Pons (tissue), 1 donor: ENCODE measurements around the gene ZNF723.
"Not testable (repeated sequence)": the region's sequence is repeated elsewhere in the genome, so short reads cannot be mapped to it uniquely, and the experiment has no call there.

Experiments used
- DNase-seq: peaks from one replicate; pipeline ENCODE4 v3.0.0-alpha.2; 2016; ENCODE audit warnings: low spot score

Gene ZNF723

DNA sequence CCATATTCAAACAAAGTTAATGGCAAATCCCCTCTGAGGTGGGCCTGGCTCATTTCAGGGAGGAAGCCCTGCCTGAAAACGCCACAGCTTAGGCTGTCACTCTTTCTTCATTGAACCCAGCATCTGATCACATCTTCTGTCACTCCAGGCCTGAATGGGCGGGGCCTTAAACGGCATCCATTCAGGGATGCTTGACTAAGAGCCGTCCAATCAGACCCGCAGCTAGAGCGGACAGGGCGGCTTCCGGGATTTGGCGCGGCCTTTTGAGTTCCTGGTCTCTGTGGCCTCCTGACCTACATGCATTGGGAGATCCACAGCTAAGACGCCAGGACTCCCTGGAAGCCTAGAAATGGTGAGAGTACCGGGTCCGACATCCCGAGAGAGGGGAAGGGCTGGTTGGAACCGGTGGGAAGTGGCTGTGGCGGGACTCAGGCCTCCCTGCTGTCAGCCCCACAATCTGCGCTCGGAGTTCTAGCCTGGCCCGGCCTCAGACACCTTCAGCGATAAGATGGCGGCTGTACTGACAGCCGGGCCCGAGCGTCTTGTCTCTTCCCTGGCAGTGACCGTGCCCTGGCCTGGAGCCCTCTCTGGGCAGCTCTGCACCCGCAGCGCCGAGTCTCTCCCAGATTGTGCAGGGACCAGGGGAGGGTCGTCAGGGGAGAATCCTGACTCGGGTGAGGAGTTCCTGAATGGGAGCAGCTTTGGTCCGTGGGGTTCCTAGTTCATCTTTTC is at the start of gene ZNF723:
ZNF723 (plus strand) TSS at position 261 of the 732 bp plus-strand sequence; CDS start at position 350, 89 bp downstream.
- no peak for DNase-seq

DNA sequence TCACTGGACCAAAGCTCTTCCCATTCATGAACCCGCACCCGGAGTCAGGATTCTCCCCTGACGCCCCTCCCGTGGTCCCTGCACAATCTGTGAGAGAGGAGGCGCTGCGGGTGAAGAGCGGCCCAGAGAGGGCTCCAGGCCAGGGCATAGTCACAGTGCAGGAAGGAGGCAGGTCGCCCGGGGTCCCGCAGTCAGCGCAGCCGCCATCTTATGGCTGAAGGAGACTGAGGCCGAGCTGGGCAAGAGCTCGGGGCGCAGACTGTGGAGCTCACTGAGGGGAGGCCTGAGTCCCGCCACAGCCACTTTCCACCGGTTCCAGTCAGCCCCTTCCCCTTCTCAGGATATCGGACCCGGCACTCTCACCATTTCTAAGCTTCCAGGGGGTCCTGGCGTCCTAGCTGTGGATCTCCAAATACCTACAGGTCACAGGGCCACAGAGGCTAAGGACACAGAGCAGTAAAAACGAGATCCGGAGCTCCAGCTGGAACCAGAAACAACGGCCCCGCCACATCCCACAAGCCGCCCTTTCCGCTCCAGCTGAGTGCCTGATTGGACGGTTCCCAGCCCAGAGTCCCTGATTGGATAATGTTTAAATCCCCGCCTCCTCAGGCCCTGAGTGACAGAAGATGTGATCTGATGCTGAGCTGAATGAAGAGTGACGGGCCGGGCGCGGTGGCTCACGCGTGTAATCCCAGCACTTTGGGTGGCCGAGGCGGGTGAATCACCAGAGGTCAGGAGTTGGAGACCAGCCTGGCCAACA is 48.3 kb upstream of the ZNF723 start, which contains the start of gene ZNF99:
ZNF99 (minus strand) TSS at position 501 of the 760 bp plus-strand sequence; CDS start at position 366, 135 bp downstream.
- peak; percentile 78 for DNase-seq

DNA sequence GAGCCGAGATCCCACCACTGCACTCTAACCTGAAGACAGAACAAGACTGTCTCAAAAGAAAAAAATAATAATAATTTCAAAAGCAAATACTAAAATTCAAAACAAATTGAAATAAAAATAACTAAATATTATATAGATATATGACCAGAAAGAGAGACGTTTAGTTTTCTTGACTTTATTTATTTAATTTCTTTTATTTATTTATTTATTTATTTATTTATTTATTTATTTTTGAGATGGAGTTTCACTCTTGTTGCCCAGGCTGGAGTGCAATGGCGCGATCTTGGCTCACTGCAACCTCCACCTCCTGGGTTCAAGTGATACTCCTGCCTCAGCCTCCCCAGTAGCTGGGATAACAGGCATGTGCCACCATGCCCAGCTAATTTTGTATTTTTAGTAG is 39.2 kb upstream of the ZNF723 start:
- DNase-seq, result not testable (repeated sequence)

DNA sequence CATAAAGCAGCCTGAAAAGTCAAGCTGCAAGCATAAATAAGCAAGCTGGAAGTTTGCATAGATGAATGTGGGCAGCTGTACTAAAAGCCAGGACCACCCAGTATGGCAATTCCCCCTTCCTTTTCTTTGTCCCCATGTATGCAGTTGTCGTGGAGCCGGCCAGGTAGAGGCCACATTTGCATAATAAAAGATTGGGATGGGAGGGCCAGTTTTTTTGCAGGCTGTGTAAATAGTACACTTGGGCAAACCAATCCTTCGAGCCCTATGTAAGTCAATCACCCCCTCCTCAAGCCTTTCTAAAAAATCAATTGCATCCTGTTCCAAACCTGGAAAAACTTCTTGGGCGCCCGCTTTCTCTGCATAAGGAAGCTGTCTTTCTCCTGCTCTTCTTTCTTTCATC is 35.1 kb upstream of the ZNF723 start:
- DNase-seq, result no peak

DNA sequence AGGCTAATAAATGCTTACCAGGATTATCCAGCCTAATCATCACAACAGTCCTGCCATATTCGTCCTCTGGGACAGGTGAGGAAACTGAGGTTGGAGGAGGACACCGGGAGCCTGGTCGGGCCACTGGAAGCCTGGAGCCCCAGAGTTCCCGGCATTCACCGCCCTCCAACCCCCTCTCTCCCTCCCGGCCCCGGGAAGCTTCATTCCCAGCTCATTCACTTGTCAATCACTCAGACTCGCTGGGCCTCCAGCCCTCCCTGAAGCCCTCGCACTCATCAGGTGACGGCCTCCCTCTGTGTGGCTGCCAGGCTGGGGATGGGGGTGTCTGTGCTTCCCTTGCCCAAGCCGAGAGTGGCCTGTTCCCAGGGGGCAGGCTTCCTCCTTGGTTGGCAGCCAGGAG is 25.7 kb upstream of the ZNF723 start:
- DNase-seq, result no peak

DNA sequence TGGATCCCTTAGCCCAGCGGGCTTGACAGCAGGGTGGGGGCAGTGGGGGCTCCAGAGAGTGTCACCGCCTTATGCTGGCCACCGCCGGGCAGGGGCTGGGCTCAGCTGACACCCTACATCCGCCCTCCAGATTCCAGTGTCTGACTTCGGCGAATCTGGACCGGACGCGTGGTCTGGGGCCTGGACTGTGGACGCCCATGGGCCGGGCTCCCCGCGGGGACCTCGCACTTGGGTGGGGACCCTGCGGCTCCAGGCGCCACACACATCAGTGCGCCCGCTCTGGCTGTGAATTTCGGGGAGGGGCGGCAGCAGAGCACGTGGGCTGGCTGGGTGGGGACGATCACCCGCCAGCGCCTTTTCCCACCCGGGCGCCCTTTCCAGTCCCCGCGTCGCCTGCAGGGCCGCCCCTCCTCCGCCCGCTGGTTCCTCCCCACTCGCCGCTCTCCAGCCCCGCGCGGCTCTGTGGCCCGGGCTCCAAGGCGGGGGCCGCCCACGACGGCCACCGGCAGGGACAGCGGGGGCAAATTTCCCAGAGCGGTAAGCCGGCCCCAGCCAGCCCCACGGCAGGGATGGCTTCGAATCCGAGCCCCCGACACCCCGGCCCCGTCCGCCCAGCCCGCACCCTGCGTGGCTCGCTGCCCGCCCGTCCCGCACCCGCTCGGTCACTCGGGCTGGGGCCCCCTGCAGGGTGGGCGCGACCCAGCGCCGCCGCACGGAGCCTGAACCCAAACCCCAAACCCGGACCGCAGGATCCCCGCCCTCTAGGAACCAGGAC is 24.8 kb upstream of the ZNF723 start:
- no peak for DNase-seq

DNA sequence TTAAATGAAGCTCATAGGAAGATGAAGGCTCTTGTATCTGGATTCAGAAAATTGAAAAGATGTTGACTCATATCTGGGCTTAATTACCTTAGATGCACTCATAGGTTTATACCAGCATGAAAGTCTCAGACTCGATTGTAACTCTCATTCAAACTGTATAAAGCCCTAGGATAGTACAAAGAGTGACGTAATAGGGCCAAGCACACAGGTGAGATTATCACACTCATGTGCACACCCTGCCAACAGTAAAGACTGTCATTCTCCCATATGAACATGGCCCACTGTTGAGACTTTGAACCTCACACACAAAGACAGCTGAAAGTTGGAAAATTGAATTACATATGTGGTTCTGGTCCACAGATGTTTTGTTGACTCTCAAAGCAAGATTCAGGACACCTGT is 18.0 kb upstream of the ZNF723 start:
- no peak for DNase-seq

DNA sequence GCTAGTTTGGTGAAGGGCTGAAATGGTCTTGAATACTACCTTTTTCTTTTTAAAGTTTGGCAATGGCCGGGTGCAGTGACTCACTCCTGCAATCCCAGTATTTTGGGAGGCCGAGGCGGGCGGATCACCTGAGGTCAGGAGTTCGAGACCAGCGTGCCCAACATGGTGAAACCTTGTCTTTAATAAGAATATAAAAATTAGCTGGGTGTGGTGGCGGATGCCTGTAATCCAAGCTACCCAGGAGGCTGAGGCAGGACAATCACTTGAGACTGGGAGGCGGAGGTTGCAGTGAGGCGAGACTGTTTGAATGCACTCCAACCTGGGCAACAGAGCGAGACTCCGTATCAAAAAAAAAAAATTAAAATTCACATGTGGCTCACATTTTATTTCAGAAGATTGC is 880 bp upstream of the ZNF723 start:
- DNase-seq, result no peak

DNA sequence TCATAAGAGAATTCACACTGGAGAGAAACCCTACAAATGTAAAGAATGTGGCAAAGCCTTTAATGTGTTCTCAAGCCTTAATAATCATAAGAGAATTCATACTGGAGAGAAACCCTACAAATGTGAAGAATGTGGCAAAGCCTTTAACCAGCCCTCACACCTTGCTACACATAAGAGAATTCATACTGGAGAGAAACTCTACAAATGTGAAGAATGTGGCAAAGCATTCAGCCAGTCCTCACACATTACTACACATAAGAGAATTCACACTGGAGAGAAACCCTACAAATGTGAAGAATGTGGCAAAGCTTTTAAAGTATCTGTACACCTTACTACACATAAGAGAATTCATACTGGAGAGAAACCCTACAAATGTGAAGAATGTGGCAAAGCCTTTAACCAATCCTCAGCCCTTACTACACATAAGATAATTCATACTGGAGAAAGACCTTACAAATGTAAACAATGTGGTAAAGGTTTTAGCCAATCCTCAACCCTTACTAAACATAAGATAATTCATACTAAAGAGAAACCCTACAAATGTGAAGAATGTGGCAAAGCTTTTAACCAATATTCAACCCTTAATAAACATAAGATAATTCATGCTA is 25.7 kb downstream of the ZNF723 start:
- DNase-seq, result not testable (repeated sequence)

DNA sequence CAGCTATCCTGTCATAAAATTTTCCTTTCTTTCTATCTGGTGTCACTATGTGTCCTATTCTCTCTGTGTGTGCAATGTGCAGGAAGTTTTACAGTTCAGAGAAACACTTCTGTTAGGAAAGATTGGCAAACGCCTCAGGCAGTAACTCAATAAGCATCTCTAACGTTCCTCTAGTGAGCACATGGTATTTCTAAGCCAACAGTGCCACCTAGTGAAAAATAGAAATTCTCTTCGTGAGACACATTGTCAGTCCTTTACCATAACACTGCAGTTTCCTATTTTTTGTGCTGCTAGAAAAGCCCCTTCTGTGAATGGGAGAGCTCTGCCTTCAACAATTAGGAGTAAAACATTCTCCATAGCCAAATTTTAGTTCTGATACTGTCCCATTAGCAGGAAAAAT is 50.7 kb downstream of the ZNF723 start:
- peak; percentile 69 for DNase-seq

DNA sequence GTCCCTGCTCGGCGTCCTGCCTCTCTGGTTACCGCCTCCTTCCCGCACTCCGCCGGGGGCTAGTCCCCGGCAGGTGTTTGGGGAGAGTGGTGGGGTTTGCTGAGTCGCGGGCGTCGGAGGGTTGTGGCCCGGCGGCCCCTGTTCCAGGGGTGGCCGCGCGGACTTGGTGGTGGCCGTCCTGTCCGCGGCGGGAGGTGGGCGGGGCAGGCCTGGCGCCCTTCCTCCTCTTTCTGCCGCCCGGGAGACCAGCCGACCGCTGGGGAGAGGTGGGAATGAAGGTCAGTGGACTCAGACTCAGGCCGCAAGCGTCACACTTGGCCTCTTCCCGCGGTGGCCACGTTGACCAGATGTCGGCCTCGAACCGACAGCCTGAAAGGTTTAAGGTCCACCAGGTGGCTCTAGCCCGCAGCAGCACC is 61.8 kb downstream of the ZNF723 start:
- no peak for DNase-seq

DNA sequence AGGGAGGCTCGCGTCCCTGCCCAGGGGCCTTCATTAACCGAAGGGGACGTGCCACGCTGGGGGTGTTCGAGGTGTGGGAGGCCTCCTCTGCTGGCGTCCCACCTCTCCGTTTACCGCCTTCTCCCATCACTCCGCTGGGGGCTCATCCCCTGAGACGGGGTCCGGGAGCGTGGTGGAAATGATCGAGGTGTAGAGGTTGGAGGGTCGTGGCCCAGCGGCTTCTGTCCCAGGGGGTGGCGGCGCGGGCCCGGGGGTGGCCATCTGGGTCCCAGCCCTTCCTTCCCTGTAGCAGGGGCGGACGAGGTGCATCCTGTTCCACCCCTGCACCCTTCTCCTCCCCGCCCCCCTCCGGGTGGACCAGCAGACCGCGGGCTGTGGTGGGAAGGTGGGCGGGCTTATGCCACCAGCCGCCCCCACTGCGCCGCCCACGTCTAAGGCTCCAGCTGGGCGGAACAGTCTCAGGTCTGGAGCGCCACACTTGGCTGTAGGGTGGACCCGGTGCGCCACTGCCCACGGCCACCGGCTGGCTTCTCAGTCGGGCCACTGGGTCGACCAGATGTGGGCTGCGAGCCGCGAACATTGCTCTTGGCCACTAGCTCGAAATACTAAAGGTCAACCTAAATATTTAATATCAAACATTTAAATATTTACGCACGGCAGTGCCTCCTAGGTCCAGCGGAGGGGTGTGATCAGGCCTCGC is 69.5 kb downstream of the ZNF723 start:
- no peak for DNase-seq
